ENCODE results near the gene MTMR2. TPM values are rescaled to one million over a fixed set of nuclear protein-coding genes. Genes with fewer than 3 reads are reported as not detected.

The MTMR2 gene
- total and polyA plus RNA-seq, 4 donors: 11.6 to 53.7 (median 24.4) TPM

DNA sequence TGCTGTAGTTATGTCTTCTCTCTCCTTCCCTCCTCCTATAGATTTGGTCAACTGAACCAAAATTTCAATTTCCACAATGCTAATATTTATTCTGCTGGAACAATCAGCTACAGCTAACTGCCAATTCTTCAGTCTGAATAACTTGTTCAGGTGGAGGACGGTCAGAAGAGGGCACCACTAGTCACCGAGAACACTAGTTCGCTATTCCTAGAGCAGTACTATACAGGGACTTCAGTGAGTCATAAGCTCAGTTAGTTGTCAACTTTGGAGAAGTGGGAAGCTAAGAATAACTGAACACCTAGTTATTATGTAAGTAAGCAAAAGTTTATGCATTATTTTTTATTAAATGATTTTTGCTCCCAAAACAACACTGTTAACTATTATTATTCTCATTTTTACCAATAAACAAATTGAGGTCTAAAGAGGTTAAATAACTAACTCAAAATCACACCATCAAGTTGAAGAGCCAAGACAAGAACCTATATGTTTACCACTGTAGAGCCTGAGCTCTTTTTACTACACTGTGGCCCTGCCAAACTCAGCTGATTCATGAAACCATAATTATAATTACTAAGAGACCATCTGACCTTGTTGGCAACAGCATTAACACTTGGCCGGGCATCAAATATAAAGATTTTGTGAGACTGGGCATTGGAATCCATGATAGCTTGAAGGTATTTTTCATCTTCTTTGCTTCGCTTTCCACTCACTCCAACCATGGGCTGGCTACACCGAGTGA is 74.7 kb downstream of the MTMR2 start:
- ATAC-seq (ENCODE audit: insufficient read depth, low FRiP score) (peak; percentile 85), DNase-seq (peak; percentile 55 to 81 (median 70))
- H3K4me1 ChIP-seq (ENCODE audit: control insufficient read depth in 5 of 5, insufficient read depth in 5 of 5, low read length in 5 of 5): peaks cover 0 to 4% (median 0%) of the 10 kb centered on the region in 5 donors
- no peak overlapping the region for H3K4me3 ChIP-seq
- H3K9me3 ChIP-seq (ENCODE audit: control insufficient read depth in 4 of 4, insufficient read depth in 3 of 4, low read length in 3 of 4): no peaks in the 10 kb centered on the region
- TF ChIP-seq, protein P1, sequence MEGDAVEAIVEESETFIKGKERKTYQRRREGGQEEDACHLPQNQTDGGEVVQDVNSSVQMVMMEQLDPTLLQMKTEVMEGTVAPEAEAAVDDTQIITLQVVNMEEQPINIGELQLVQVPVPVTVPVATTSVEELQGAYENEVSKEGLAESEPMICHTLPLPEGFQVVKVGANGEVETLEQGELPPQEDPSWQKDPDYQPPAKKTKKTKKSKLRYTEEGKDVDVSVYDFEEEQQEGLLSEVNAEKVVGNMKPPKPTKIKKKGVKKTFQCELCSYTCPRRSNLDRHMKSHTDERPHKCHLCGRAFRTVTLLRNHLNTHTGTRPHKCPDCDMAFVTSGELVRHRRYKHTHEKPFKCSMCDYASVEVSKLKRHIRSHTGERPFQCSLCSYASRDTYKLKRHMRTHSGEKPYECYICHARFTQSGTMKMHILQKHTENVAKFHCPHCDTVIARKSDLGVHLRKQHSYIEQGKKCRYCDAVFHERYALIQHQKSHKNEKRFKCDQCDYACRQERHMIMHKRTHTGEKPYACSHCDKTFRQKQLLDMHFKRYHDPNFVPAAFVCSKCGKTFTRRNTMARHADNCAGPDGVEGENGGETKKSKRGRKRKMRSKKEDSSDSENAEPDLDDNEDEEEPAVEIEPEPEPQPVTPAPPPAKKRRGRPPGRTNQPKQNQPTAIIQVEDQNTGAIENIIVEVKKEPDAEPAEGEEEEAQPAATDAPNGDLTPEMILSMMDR (IDR thresholded peaks at IDR 0.05; ENCODE audit: control extremely low read depth, extremely low read depth): peak; percentile 16
- peak overlapping the region in 1 of 2 donors; percentile 60 for H3K27ac ChIP-seq (ENCODE audit: low read depth in 1 of 2, low read length in 1 of 2)
- no peaks in the 10 kb centered on the region for H3K27me3 ChIP-seq (ENCODE audit: control insufficient read depth in 3 of 3, insufficient read depth in 3 of 3, low read length in 2 of 3)
- peaks cover 0 to 28% (median 8%) of the 10 kb centered on the region in 4 donors for H3K36me3 ChIP-seq (ENCODE audit: control insufficient read depth in 4 of 4, insufficient read depth in 4 of 4, low read length in 4 of 4)
- 68 to 75% methylated on average over 6 of the region's 6 CpGs for WGBS, 2 donors
- H3K9ac ChIP-seq (ENCODE audit: insufficient read depth in 1 of 2, low read length in 2 of 2): no peak overlapping the region

DNA sequence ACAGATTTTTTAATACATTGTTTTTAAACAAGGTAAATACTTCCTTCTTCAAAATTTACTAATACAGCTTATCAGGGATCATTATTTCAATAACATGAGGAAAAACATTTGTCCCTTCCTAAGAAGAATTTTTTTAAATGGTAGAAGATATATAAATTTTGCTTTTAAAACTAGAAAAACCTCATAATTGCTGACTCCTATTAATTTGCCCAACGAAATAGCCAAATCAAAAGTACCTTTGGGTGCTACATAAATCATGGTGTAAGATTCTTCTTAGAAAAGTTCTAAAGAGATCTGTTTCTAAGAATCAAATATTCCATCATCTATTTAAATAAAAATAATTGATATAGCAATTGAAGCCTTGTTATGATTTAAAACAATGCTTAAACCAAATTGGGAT is 78.7 kb downstream of the MTMR2 start:
- Histone ChIP-seq H3K4me3 (no peak overlapping the region), H3K4me1 (ENCODE audit: control insufficient read depth in 5 of 5, insufficient read depth in 5 of 5, low read length in 5 of 5) (peaks cover 0 to 4% (median 0%) of the 10 kb centered on the region in 5 donors), H3K27me3 (ENCODE audit: control insufficient read depth in 3 of 3, insufficient read depth in 3 of 3, low read length in 2 of 3) (no peaks in the 10 kb centered on the region), H3K36me3 (ENCODE audit: control insufficient read depth in 4 of 4, insufficient read depth in 4 of 4, low read length in 4 of 4) (peaks cover 0 to 43% (median 10%) of the 10 kb centered on the region in 4 donors), H3K9ac (ENCODE audit: insufficient read depth in 1 of 2, low read length in 2 of 2) (no peak overlapping the region), H3K9me3 (ENCODE audit: control insufficient read depth in 4 of 4, insufficient read depth in 3 of 4, low read length in 3 of 4) (no peaks in the 10 kb centered on the region), H3K27ac (ENCODE audit: low read depth in 1 of 2, low read length in 1 of 2) (no peak overlapping the region)
- DNase-seq (no peak), ATAC-seq (ENCODE audit: insufficient read depth, low FRiP score) (no peak)
- TF ChIP-seq, protein P1 (IDR thresholded peaks at IDR 0.05; ENCODE audit: control extremely low read depth, extremely low read depth): no peak
- 96% methylated on average over 1 of the region's 1 CpG for WGBS, 2 donors

DNA sequence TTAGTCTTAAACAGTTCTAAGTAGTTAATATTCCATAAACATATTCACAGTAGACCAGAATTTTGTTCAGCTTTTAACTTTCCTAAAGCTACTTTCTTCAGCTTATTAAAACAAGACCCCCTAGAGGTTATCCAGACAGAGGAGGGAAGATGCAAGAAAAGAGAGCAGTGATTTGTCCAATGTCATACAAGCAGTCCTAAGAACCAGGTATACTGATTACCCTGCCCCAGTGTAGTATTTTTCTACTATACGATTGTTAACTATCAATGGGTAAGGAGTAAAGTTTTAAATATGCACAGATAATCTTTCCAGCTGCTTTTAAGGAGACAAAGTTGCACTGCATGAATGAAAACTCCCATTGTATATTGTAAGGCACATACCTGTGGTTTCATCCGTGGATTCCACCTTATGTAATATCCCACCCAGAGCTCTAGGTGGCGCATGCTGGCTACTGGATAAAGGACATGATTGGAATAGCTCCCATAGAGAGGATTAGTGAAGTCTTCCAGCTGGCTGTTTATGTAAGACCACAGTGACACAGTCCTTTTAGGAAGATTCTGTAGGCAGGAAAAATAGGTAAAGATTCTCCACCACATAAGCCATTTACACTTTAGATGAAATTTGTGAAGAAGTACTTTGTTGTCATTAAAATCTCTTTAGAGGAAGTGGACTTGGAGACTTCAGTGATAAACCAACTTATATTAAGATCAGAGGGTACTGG is 88.0 kb downstream of the MTMR2 start:
- TF ChIP-seq, protein P1 (IDR thresholded peaks at IDR 0.05; ENCODE audit: control extremely low read depth, extremely low read depth): peak; percentile 79
- H3K27me3 ChIP-seq (ENCODE audit: control insufficient read depth in 3 of 3, insufficient read depth in 3 of 3, low read length in 2 of 3): no peaks in the 10 kb centered on the region
- DNase-seq (peak; percentile 69 to 90 (median 89)), ATAC-seq (ENCODE audit: insufficient read depth, low FRiP score) (peak; percentile 90)
- H3K9me3 ChIP-seq (ENCODE audit: control insufficient read depth in 4 of 4, insufficient read depth in 3 of 4, low read length in 3 of 4): no peaks in the 10 kb centered on the region
- H3K9ac ChIP-seq (ENCODE audit: insufficient read depth in 1 of 2, low read length in 2 of 2): no peak overlapping the region
- no peak overlapping the region for H3K27ac ChIP-seq (ENCODE audit: low read depth in 1 of 2, low read length in 1 of 2)
- H3K36me3 ChIP-seq (ENCODE audit: control insufficient read depth in 4 of 4, insufficient read depth in 4 of 4, low read length in 4 of 4): peaks cover 0 to 41% (median 30%) of the 10 kb centered on the region in 4 donors
- no peak overlapping the region for H3K4me3 ChIP-seq
- WGBS, 2 donors: 19 to 33% methylated on average over 3 of the region's 3 CpGs
- peaks cover 0 to 3% (median 0%) of the 10 kb centered on the region in 5 donors for H3K4me1 ChIP-seq (ENCODE audit: control insufficient read depth in 5 of 5, insufficient read depth in 5 of 5, low read length in 5 of 5)
